GM21367 (cell line): ENCODE measurements around the gene ENAH.
"Not testable (repeated sequence)": the region's sequence is repeated elsewhere in the genome, so short reads cannot be mapped to it uniquely, and the experiment has no call there.

Experiments used
- ATAC-seq: cut with Tn5 transposase; IDR thresholded peaks from one replicate; pipeline ENCODE4 v1.9.1; 2021; ENCODE audit not compliant: unreplicated experiment

ENAH gene

DNA sequence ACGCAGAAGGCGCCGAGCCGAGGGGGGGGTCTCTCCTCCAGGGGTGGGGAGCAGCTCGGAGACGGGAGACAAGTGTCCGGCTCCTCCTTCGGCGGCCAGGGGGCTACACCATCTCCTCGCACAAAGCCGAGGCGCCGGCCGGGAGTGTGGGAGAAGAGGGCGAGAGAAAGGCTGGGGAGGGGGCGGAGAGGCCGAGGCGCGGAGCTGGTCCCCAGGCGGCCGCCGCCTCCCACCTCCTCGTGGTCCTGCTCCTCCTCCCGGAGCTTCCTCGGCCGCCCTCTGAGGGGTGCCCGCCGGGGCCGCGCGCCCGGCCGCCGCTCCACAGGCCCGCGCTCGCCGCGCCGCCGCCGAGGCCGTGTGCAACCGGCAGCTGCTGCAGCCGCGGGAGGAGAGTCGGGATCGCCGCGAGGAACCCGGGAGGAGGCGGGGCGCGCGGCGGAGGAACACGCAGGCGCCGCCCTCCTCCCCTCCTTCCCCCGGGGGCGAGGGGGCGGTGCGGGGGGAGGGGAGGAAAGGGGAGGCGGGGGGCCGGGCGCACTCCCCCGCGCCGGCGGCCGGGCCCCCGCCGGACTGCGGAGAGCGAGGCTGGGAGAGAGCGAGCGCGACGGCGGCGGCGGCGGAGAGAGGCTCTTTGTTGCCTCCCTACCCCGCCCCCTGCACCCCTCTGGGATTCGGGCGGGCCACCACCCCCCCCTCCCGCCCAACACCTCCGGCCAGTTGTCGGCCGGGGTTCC lies at the start of gene ENAH:
Gene ENAH, minus strand, starts transcription at position 395 of the 734 bp plus-strand sequence. CDS start 433 bp downstream, outside the sequence.
- ATAC-seq, result peak; percentile 54

DNA sequence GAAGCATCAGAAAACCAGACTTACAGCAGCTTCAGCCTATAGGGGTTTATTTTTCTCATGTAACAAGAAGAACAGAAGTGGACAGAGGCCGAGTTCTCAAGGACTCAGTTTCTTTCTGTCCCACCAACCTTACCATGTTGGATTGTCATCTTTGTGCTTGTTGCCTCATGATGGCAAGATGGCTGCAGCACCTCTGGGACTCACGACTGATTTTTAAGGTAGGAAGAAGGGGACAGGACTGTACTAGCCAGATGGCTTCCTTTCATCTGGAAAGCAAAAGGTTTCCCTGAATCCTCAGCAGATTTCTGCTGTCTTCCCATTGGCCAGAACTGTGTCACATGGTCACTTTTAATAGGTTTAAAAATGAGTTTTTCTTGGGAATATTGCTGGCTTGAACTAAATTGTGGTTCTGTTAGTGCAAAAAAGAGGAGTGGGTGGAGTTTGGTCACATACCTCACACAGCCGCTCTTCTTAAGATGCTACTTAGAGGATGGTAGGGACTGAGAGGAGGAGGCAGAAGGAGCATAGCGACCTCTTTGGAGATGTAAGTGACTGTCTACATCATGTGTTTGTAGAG lies 48.1 kb upstream of the ENAH start:
- no peak for ATAC-seq

GRCh38 chr1:225700164-225700821 lies 47.4 kb upstream of the ENAH start:
- ATAC-seq, result no peak

- no peak for ATAC-seq
Observed at GRCh38 chr1:225699336-225699735, 46.4 kb upstream of the ENAH start.

- ATAC-seq, result not testable (repeated sequence)
Observed at GRCh38 chr1:225698194-225698593, 45.3 kb upstream of the ENAH start.

GRCh38 chr1:225697428-225697827 lies 44.5 kb upstream of the ENAH start:
- no peak for ATAC-seq

DNA sequence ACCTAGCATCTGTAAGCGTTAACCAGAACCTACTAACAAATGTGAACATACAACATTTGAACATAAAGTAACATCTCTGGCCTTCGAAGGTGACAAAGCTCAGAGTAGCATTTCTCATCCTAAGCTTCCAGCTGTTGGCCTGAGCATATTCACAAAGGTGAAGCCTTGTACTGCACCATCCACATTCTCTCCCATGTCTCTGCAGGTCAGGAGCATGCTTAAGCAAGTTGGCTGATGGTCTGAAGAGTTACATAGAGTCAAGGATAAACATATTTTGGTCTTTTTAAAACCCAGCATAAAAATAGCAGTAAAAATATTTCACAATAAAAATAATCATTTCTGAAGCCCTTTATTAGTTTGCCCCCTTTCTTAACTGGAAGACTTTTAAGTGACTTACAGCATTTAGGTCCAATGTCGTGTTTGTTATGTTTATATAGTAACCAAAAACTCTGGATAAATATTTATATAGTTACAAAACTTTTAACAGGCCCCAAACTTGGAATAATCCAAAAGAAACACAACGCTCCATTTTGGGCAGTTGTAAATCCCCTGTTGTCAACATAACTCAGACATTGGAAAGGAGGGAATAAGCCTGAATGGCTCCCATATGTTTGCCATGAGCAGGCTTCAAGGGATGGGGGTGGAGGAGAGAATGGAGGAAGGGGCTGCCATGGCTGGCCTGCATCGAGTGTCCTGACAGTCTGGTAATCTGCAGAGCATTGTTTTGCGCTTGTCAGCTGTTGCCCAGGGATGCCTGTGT lies 42.8 kb upstream of the ENAH start:
- no peak for ATAC-seq

- no peak for ATAC-seq
Observed at GRCh38 chr1:225694151-225694603, 41.3 kb upstream of the ENAH start.

GRCh38 chr1:225693697-225694096 lies 40.8 kb upstream of the ENAH start:
- ATAC-seq, result not testable (repeated sequence)

DNA sequence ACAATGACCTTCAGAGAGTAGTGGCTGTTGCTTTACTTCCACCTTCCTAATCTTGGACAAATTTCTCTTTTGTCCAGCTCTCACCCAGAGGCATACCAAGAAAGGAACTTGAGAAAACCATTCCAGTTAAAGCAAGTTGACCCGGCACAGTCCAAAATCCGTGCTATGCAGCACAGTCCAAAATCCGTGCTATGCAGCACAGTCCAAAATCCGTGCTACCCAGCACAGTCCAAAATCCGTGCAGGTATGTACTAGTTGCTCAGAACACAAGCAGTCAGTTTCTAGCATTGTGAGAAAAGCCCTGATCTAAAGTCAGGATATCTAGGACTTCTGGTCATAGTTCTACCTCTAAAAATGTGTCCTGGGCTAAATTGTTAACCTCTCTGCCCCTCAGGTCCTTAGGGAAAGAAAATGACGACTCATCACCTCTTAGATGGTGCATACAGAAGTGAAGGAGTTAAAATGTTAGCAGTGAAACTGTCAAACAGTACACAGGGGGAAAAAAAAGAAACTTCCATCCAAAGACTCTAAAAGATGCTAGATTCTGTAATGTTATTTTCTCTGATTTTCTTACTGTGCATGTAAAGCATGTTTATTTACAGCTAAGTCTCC lies 40.3 kb upstream of the ENAH start:
- ATAC-seq, result no peak

- ATAC-seq, result no peak
Observed at GRCh38 chr1:225692517-225692879, 39.6 kb upstream of the ENAH start.

GRCh38 chr1:225691861-225692516 lies 39.1 kb upstream of the ENAH start:
- ATAC-seq, result no peak

DNA sequence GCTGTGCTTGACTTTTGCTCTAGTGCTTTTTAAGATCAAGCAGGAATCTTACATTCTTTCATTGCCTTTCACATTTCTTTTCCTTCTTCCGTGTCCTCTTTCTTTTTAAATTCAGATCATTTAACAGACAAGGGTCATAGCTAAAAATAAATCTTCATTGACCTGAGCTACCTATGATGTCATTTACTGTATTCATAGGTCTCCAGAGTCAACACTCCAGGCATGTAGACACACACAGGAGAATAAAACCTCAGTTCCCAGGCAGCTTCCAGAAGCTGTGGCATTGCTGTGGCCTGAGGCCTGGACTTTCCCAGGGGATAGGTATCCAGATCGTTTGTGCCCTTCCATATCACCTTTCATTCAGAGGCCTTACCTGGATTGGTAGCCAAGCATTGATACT lies 38.5 kb upstream of the ENAH start:
- ATAC-seq, result no peak

- ATAC-seq, result no peak
Observed at GRCh38 chr1:225689882-225690459, 37.0 kb upstream of the ENAH start.

GRCh38 chr1:225688345-225688744 lies 35.4 kb upstream of the ENAH start:
- ATAC-seq, result no peak

- ATAC-seq, result no peak
Observed at GRCh38 chr1:225685476-225686176, 32.7 kb upstream of the ENAH start.

DNA sequence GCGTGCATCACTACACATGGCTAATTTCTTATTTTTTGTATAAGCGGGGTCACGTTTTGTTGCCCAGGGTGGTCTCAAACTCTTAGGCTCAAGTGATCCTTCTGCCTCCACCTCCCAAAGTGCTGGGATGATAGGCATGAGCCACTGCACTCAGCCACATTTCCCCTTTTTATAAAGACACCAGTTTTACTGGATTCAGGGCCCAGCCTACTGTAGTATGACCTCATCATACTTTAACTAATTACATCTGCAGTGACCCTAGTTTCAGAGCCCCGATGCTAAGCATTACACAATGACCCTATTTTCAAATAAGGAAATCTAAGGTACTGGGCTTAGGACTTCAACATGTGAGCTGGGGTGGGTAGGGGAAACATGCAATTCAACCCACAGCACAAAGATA lies 31.8 kb upstream of the ENAH start:
- ATAC-seq, result no peak

DNA sequence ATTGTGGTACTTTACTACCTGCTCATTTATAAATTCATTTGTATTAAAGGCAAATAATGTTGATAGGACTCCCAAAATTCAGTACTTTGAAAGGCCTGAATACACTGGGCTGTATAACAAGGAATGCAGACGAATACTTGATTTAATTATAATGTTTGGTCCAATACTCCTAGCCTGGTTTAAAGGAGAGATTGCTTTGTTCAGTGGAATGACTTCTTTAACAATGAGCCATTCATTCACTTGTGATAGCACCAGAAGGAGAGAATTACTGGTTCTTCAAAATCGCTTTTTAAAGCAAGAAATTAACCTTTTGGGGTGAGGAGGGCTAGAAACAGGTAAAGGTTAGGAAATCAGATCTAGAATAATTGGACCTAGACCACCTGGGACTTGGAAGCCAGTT lies 28.3 kb upstream of the ENAH start:
- no peak for ATAC-seq

- no peak for ATAC-seq
Observed at GRCh38 chr1:225678545-225678944, 25.6 kb upstream of the ENAH start.
